Fibroblast of lung (primary cell): ENCODE measurements around the gene ERI2.

Experiments used
- EZH2 ChIP-seq: IDR thresholded peaks from 2 replicates; pipeline ENCODE4 v1.5.1; 2012; ENCODE audit warnings: low read length, control low read depth, mild to moderate bottlenecking; ENCODE audit errors: missing control alignments
- TF ChIP-seq, protein P1 (sequence below), 2 donors: IDR thresholded peaks in 1 of 2; conservative IDR thresholded peaks in 1 of 2; 1 replicate in 1 of 2; 2 replicates in 1 of 2; pipeline ENCODE4 v1.5.1; 2011 to 2012; ENCODE audit warnings: low read length in 2 of 2, control low read depth in 1 of 2, inconsistent platforms in 1 of 2, low read depth in 1 of 2, mild to moderate bottlenecking in 1 of 2

DNA sequence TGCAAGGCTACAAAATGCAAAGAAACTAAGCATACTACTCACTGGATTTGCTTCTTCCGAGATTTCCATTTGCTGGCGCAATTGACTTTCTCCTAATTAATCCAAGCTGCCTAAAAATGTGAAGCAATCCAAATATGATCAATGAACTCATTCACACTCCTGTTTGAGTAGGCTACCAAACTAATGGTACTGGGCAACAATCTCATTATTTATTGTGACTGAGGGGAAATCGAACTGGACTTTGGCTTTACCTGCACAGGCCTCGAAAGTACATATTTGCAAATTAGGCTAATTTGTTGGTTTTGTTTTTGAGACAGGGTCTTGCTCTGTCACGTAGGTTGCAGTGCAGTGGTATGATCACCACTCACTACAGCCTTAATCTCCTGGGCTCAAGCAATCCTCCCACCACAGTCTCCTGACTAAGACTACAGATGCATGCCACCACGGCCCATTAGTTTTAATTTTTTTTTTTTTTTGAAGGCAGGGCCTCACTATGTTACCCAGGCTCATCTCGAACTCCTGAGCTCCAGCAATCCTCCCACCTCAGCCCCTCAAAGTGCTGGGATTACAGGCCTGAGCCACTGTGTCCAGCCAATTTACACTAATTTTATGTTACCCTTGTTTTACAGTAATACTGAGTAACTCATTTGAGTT, 2.6 kb downstream of the ERI2 start:
- TF ChIP-seq, protein P1, sequence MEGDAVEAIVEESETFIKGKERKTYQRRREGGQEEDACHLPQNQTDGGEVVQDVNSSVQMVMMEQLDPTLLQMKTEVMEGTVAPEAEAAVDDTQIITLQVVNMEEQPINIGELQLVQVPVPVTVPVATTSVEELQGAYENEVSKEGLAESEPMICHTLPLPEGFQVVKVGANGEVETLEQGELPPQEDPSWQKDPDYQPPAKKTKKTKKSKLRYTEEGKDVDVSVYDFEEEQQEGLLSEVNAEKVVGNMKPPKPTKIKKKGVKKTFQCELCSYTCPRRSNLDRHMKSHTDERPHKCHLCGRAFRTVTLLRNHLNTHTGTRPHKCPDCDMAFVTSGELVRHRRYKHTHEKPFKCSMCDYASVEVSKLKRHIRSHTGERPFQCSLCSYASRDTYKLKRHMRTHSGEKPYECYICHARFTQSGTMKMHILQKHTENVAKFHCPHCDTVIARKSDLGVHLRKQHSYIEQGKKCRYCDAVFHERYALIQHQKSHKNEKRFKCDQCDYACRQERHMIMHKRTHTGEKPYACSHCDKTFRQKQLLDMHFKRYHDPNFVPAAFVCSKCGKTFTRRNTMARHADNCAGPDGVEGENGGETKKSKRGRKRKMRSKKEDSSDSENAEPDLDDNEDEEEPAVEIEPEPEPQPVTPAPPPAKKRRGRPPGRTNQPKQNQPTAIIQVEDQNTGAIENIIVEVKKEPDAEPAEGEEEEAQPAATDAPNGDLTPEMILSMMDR (conservative IDR thresholded peaks at IDR 0.05 in 1 of 2, IDR thresholded peaks at IDR 0.05 in 1 of 2; ENCODE audit: low read depth in 1 of 2, low read length in 2 of 2) = no peak
- no peak for TF ChIP-seq EZH2
